Mucosa of rectum (tissue), 2 donors: ENCODE measurements around the gene PPIL1.

ENCODE experiments used
- H3K27ac ChIP-seq, 2 donors: one replicate each; pipeline ENCODE4 v1.7.0; 2013; ENCODE audit warnings: inconsistent platforms in 2 of 2, low read depth in 2 of 2, low read length in 2 of 2
- H3K27me3 ChIP-seq, 2 donors: one replicate each; pipeline ENCODE4 v1.7.0; 2013; ENCODE audit warnings: low read length in 2 of 2; ENCODE audit not compliant: control insufficient read depth in 2 of 2, insufficient read depth in 2 of 2
- H3K36me3 ChIP-seq, 2 donors: one replicate each; pipeline ENCODE4 v1.7.0; 2013; ENCODE audit warnings: low read length in 2 of 2; ENCODE audit not compliant: control insufficient read depth in 2 of 2, insufficient read depth in 2 of 2
- H3K4me1 ChIP-seq, 2 donors: one replicate each; pipeline ENCODE4 v1.7.0; 2013; ENCODE audit warnings: low read length in 2 of 2, mild to moderate bottlenecking in 1 of 2; ENCODE audit not compliant: control insufficient read depth in 2 of 2, insufficient read depth in 2 of 2
- H3K4me3 ChIP-seq, 2 donors: one replicate each; pipeline ENCODE4 v1.7.0; 2013; ENCODE audit warnings: low read length in 2 of 2
- H3K9ac ChIP-seq, 2 donors: one replicate each; pipeline ENCODE4 v1.7.0; 2013; ENCODE audit warnings: low read length in 2 of 2, low read depth in 1 of 2, mild to moderate bottlenecking in 1 of 2
- H3K9me3 ChIP-seq, 2 donors: one replicate each; pipeline ENCODE4 v1.7.0; 2013; ENCODE audit warnings: low read length in 2 of 2; ENCODE audit not compliant: control insufficient read depth in 2 of 2
- donor health status: healthy.
- donor health status: Normal muscosa, but diverticular disease.

PPIL1 gene

GRCh38 chr6:36856277-36856676, 18.3 kb downstream of the PPIL1 start:
- Histone ChIP-seq H3K36me3 (peaks cover 12 to 14% of the 10 kb centered on the region in 2 donors), H3K4me3 (no peak overlapping the region), H3K9me3 (no peaks in the 10 kb centered on the region), H3K27ac (no peak overlapping the region), H3K4me1 (no peaks in the 10 kb centered on the region), H3K9ac (no peak overlapping the region), H3K27me3 (no peaks in the 10 kb centered on the region)

GRCh38 chr6:36855750-36856149, 18.9 kb downstream of the PPIL1 start:
- H3K27ac ChIP-seq: no peak overlapping the region
- H3K4me3 ChIP-seq: no peak overlapping the region
- no peaks in the 10 kb centered on the region for H3K27me3 ChIP-seq
- H3K9me3 ChIP-seq: no peaks in the 10 kb centered on the region
- peaks cover 12 to 14% of the 10 kb centered on the region in 2 donors for H3K36me3 ChIP-seq
- no peaks in the 10 kb centered on the region for H3K4me1 ChIP-seq
- no peak overlapping the region for H3K9ac ChIP-seq

- Histone ChIP-seq H3K9ac (no peak overlapping the region), H3K4me3 (no peak overlapping the region), H3K9me3 (no peaks in the 10 kb centered on the region), H3K36me3 (peaks cover 12 to 14% of the 10 kb centered on the region in 2 donors), H3K27ac (no peak overlapping the region), H3K4me1 (peaks cover 2 to 6% of the 10 kb centered on the region in 2 donors), H3K27me3 (no peaks in the 10 kb centered on the region)
Observed at GRCh38 chr6:36853325-36853724, 21.3 kb downstream of the PPIL1 start.

GRCh38 chr6:36852481-36853147, 22.0 kb downstream of the PPIL1 start:
- H3K9me3 ChIP-seq: no peaks in the 10 kb centered on the region
- no peak overlapping the region for H3K27ac ChIP-seq
- H3K27me3 ChIP-seq: no peaks in the 10 kb centered on the region
- H3K4me1 ChIP-seq: peaks cover 2 to 10% of the 10 kb centered on the region in 2 donors
- H3K36me3 ChIP-seq: peaks cover 12 to 14% of the 10 kb centered on the region in 2 donors
- no peak overlapping the region for H3K4me3 ChIP-seq
- H3K9ac ChIP-seq: no peak overlapping the region

- Histone ChIP-seq H3K9ac (no peak overlapping the region), H3K4me1 (peaks cover 2 to 10% of the 10 kb centered on the region in 2 donors), H3K27ac (no peak overlapping the region), H3K9me3 (no peaks in the 10 kb centered on the region), H3K27me3 (no peaks in the 10 kb centered on the region), H3K4me3 (no peak overlapping the region), H3K36me3 (peaks cover 12 to 14% of the 10 kb centered on the region in 2 donors)
Observed at GRCh38 chr6:36851626-36852025, 23.0 kb downstream of the PPIL1 start.

- Histone ChIP-seq H3K27ac (no peak overlapping the region), H3K9ac (no peak overlapping the region), H3K4me1 (peaks cover 2 to 10% of the 10 kb centered on the region in 2 donors), H3K27me3 (no peaks in the 10 kb centered on the region), H3K36me3 (peaks cover 10 to 12% of the 10 kb centered on the region in 2 donors), H3K9me3 (no peaks in the 10 kb centered on the region), H3K4me3 (no peak overlapping the region)
Observed at GRCh38 chr6:36851149-36851614, 23.4 kb downstream of the PPIL1 start.

- peaks cover 0 to 5% of the 10 kb centered on the region in 2 donors for H3K36me3 ChIP-seq
- no peak overlapping the region for H3K27ac ChIP-seq
- H3K27me3 ChIP-seq: no peaks in the 10 kb centered on the region
- no peaks in the 10 kb centered on the region for H3K9me3 ChIP-seq
- H3K4me3 ChIP-seq: no peak overlapping the region
- peaks cover 2 to 10% of the 10 kb centered on the region in 2 donors for H3K4me1 ChIP-seq
- no peak overlapping the region for H3K9ac ChIP-seq
Observed at GRCh38 chr6:36850021-36850420, 24.6 kb downstream of the PPIL1 start.

GRCh38 chr6:36848658-36849441, 25.8 kb downstream of the PPIL1 start:
- Histone ChIP-seq H3K9ac (no peak overlapping the region), H3K9me3 (no peaks in the 10 kb centered on the region), H3K27ac (no peak overlapping the region), H3K36me3 (no peaks in the 10 kb centered on the region), H3K4me3 (peak overlapping the region in 1 of 2 donors; percentile 2), H3K27me3 (no peaks in the 10 kb centered on the region), H3K4me1 (peaks cover 2 to 10% of the 10 kb centered on the region in 2 donors)

GRCh38 chr6:36847991-36848390, 26.6 kb downstream of the PPIL1 start:
- no peak overlapping the region for H3K27ac ChIP-seq
- H3K4me3 ChIP-seq: no peak overlapping the region
- H3K36me3 ChIP-seq: no peaks in the 10 kb centered on the region
- no peaks in the 10 kb centered on the region for H3K9me3 ChIP-seq
- H3K4me1 ChIP-seq: peaks cover 2 to 10% of the 10 kb centered on the region in 2 donors
- H3K27me3 ChIP-seq: no peaks in the 10 kb centered on the region
- H3K9ac ChIP-seq: no peak overlapping the region

GRCh38 chr6:36847152-36847551, 27.5 kb downstream of the PPIL1 start:
- Histone ChIP-seq H3K27ac (no peak overlapping the region), H3K9ac (no peak overlapping the region), H3K27me3 (no peaks in the 10 kb centered on the region), H3K36me3 (no peaks in the 10 kb centered on the region), H3K4me1 (peaks cover 2 to 10% of the 10 kb centered on the region in 2 donors), H3K4me3 (no peak overlapping the region), H3K9me3 (no peaks in the 10 kb centered on the region)
